OCI-LY7 (cell line): ENCODE results near the gene GREB1. TPM values are rescaled to one million over a fixed set of nuclear protein-coding genes. Genes with fewer than 3 reads are reported as not detected.

Experiments
- BruUV-seq: library from RNA; stranded (reverse); fragments of 400-500 nt; replicated peaks from 2 replicates; lab custom pipeline; 2021; lab: Mats Ljungman, UMichigan
- CTCF ChIA-PET: fragments of 300-600 bp; sonication (Branson Sonifier 250); formaldehyde crosslinking; loops from one replicate; lab custom pipeline; 2022; ENCODE audit warnings: antibody characterized with exemption; ENCODE audit not compliant: unreplicated experiment; lab: Charles Lee
- POLR2A ChIA-PET: fragments of 300-600 bp; sonication (Branson Sonifier 250); formaldehyde crosslinking; loops from one replicate; lab custom pipeline; 2022; ENCODE audit warnings: antibody characterized with exemption; lab: Charles Lee
- DNase-seq: peaks from one replicate; pipeline ENCODE4 v3.0.0-alpha.2; 2015; ENCODE audit warnings: low spot score
- H2AFZ ChIP-seq: fragments of 200-600 bp; sonication (generic), shearing (Covaris generic); 2 replicates; pipeline ENCODE4 v1.6.1; 2014; ENCODE audit warnings: mild to moderate bottlenecking, antibody characterized with exemption, low read length, moderate library complexity
- H3K27ac ChIP-seq: fragments of 200-600 bp; sonication (generic); 2 replicates; pipeline ENCODE4 v1.5.1; 2014; ENCODE audit warnings: mixed run types, low read depth, mild to moderate bottlenecking, moderate library complexity, low read length, inconsistent platforms; ENCODE audit not compliant: poor library complexity, severe bottlenecking
- H3K36me3 ChIP-seq: fragments of 200-600 bp; sonication (generic); 2 replicates; pipeline ENCODE4 v1.6.1; 2014; ENCODE audit warnings: mild to moderate bottlenecking, antibody characterized with exemption, low read length, moderate library complexity, mixed read lengths; ENCODE audit not compliant: insufficient read depth
- H3K4me1 ChIP-seq: fragments of 200-600 bp; sonication (generic); 2 replicates; pipeline ENCODE4 v1.5.1; 2014; ENCODE audit warnings: mild to moderate bottlenecking, low read length; ENCODE audit not compliant: insufficient read depth, poor library complexity, severe bottlenecking
- H3K4me2 ChIP-seq: fragments of 200-600 bp; sonication (generic); 2 replicates; pipeline ENCODE4 v1.6.1; 2014; ENCODE audit warnings: mild to moderate bottlenecking, low read length
- H3K4me3 ChIP-seq: fragments of 200-600 bp; sonication (generic); 2 replicates; pipeline ENCODE4 v1.5.1; 2014; ENCODE audit warnings: mild to moderate bottlenecking, low read depth, low read length; ENCODE audit not compliant: poor library complexity, severe bottlenecking
- H3K79me2 ChIP-seq: fragments of 200-600 bp; sonication (generic); 2 replicates; pipeline ENCODE4 v1.6.1; 2016; ENCODE audit warnings: low read depth, mild to moderate bottlenecking, low read length, moderate library complexity, mixed read lengths; ENCODE audit not compliant: insufficient read depth
- H3K9me2 ChIP-seq: fragments of 200-600 bp; sonication (generic); 2 replicates; pipeline ENCODE4 v1.6.1; 2016; ENCODE audit warnings: mild to moderate bottlenecking, low read length, mixed read lengths; ENCODE audit not compliant: insufficient read depth
- H3K9me3 ChIP-seq: fragments of 200-600 bp; sonication (generic); 2 replicates; pipeline ENCODE4 v1.6.1; 2014; ENCODE audit warnings: mild to moderate bottlenecking, mixed run types, low read length, mixed read lengths
- H4K20me1 ChIP-seq: fragments of 200-600 bp; sonication (generic); 2 replicates; pipeline ENCODE4 v1.6.1; 2014; ENCODE audit warnings: mild to moderate bottlenecking, antibody characterized with exemption, low read length, moderate library complexity, mixed read lengths; ENCODE audit not compliant: insufficient read depth
- CTCF ChIP-seq: fragments of 200-600 bp; sonication (generic); conservative IDR thresholded peaks from 2 replicates; pipeline ENCODE4 v1.5.1; 2014; ENCODE audit warnings: mild to moderate bottlenecking, antibody characterized with exemption, low read length, moderate library complexity, mixed read lengths
- EZH2phosphoT487 ChIP-seq: fragments of 200-600 bp; sonication (generic); IDR thresholded peaks from 2 replicates; pipeline ENCODE4 v1.6.1; 2018; ENCODE audit warnings: low read depth, borderline replicate concordance, mild to moderate bottlenecking, mixed run types, antibody characterized with exemption, low read length, moderate library complexity, mixed read lengths
- intact Hi-C: fragments of 100-400 bp; cut with micrococcal nuclease; formaldehyde crosslinking; loops from one replicate; pipeline ENCODE4 v1.10.0; 2022; ENCODE audit not compliant: unreplicated experiment
- total RNA-seq, 2 experiments: library from RNA; depleted of rRNA in 1 of 2; stranded (reverse); fragments of >200 nt in 1 of 2; shearing (Covaris generic) in 1 of 2; gene quantifications; 2 replicates each; pipeline ENCODE4 v1.2.3, GENCODE V29; 2014 to 2022

Gene GREB1
- total RNA-seq, 2 experiments from 2014 or later: 3.5 to 8.4 TPM

DNA sequence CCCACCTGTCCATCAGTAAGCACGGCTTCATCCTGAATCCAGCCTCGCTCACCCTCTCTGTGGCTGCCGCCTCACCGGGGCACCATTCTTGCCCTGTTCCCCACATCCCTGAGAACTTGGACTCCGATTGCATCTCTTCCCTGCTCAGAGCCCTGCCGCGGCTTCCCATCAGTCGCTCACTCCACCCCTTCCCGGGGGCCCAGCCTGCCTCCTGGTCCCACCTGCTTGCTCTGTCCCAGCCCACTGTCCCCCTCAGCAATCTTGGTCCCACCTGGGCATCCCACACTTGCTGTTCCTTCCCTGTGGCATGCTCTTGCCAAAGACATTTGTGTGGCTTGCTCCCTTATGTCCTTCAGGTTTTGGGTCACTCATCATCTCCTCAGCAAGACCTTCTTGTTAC is 56.3 kb downstream of the GREB1 start:
- CTCF ChIA-PET: no interaction called here
- H3K36me3 ChIP-seq: no peaks in the 10 kb centered on the region
- H3K27ac ChIP-seq: no peak overlapping the region
- intact Hi-C loops: no loop called here
- H4K20me1 ChIP-seq: no peaks in the 10 kb centered on the region
- no peak overlapping the region for H3K4me2 ChIP-seq
- TF ChIP-seq EZH2phosphoT487 (no peak), CTCF (no peak)
- no peaks in the 10 kb centered on the region for H3K4me1 ChIP-seq
- no peaks in the 10 kb centered on the region for H3K79me2 ChIP-seq
- no TSS peak for BruUV-seq
- H3K4me3 ChIP-seq: no peak overlapping the region
- H3K9me2 ChIP-seq: no peaks in the 10 kb centered on the region
- no peak overlapping the region for H2AFZ ChIP-seq
- no peaks in the 10 kb centered on the region for H3K9me3 ChIP-seq
- DNase-seq: no peak
- POLR2A ChIA-PET: no interaction called here

GRCh38 chr2:11591091-11591490 is 57.2 kb downstream of the GREB1 start:
- H3K4me1 ChIP-seq: no peaks in the 10 kb centered on the region
- no peak for TF ChIP-seq CTCF
- TF ChIP-seq EZH2phosphoT487: no peak
- H3K4me3 ChIP-seq: no peak overlapping the region
- CTCF ChIA-PET: interaction anchor here (0.6 kb wide), 1 partner anchor 189 kb away, joined by 3 read pairs; no protein-coding TSS in a partner anchor
- H3K9me3 ChIP-seq: no peaks in the 10 kb centered on the region
- DNase-seq: no peak
- no peak overlapping the region for H3K4me2 ChIP-seq
- no peaks in the 10 kb centered on the region for H4K20me1 ChIP-seq
- no peaks in the 10 kb centered on the region for H3K79me2 ChIP-seq
- POLR2A ChIA-PET: interaction anchor here (1.1 kb wide), 1 partner anchor 34 kb away, joined by 3 read pairs; no protein-coding TSS in a partner anchor
- no peaks in the 10 kb centered on the region for H3K9me2 ChIP-seq
- H3K36me3 ChIP-seq: no peaks in the 10 kb centered on the region
- intact Hi-C loops: no loop called here
- no peak overlapping the region for H3K27ac ChIP-seq
- no TSS peak for BruUV-seq
- H2AFZ ChIP-seq: no peak overlapping the region

GRCh38 chr2:11592671-11593574 is 59.1 kb downstream of the GREB1 start:
- DNase-seq: no peak
- TF ChIP-seq CTCF (no peak), EZH2phosphoT487 (no peak)
- Histone ChIP-seq H4K20me1 (no peaks in the 10 kb centered on the region), H3K4me3 (no peak overlapping the region), H3K4me2 (no peak overlapping the region), H3K9me2 (no peaks in the 10 kb centered on the region), H3K79me2 (no peaks in the 10 kb centered on the region), H2AFZ (no peak overlapping the region), H3K36me3 (no peaks in the 10 kb centered on the region), H3K4me1 (no peaks in the 10 kb centered on the region), H3K27ac (no peak overlapping the region), H3K9me3 (no peaks in the 10 kb centered on the region)
- CTCF ChIA-PET: interaction anchor here (1.3 kb wide), 1 partner anchor 11 kb away, joined by 4 read pairs; no protein-coding TSS in a partner anchor
- no TSS peak for BruUV-seq
- POLR2A ChIA-PET: interaction anchor here (0.6 kb wide), 1 partner anchor 1502 kb away, joined by 4 read pairs; no protein-coding TSS in a partner anchor
- intact Hi-C loops: no loop called here
